NCI-H2227 (cell line): ENCODE data around the gene MAP3K6.
A peak's percentile ranks its signal among the peaks of the same experiment; 100 is the strongest.

ENCODE experiments used
- DNase-seq: peaks from one replicate; lab custom pipeline; 2025; ENCODE audit not compliant: unreplicated experiment; lab: John Stamatoyannopoulos, UW

MAP3K6 gene

GRCh38 chr1:27379564-27380122, 12.9 kb upstream of the MAP3K6 start:
- no peak for DNase-seq

DNA sequence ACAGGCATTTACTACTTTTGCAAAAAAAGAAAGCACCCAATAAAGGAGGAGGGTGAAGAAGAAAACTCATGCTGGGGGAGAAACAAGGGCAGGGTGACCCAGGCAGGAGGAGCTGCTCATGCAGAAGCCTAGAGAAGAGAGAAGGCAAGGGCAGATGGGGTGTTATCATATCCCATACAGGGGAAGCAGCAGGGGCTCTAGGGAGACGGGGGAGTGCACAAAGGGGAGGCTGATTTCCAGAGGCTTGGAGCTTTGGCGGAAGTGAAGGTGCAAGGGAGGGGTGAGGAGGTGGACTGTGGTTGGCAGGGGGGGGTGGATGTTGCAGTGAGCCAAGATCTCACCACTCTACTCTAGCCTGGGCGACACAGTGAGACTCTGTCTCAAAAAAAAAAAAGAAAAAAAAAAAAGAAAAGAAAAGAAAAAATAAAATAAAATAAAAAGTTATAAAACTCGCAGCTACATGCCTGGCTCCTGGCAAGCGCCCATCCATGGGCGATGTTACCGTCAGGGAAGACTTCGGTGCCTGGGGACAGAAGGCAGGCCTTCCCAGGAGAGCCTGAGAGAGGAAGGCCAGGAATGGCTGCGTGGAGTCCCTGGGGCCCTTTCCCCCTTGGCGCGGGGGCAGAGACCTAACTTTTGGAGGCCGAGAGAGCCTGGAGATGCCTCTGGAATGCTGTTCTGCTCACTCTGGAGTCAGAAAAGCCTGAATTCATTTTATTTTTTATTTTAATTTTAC, 11.2 kb upstream of the MAP3K6 start:
- DNase-seq, result no peak

DNA sequence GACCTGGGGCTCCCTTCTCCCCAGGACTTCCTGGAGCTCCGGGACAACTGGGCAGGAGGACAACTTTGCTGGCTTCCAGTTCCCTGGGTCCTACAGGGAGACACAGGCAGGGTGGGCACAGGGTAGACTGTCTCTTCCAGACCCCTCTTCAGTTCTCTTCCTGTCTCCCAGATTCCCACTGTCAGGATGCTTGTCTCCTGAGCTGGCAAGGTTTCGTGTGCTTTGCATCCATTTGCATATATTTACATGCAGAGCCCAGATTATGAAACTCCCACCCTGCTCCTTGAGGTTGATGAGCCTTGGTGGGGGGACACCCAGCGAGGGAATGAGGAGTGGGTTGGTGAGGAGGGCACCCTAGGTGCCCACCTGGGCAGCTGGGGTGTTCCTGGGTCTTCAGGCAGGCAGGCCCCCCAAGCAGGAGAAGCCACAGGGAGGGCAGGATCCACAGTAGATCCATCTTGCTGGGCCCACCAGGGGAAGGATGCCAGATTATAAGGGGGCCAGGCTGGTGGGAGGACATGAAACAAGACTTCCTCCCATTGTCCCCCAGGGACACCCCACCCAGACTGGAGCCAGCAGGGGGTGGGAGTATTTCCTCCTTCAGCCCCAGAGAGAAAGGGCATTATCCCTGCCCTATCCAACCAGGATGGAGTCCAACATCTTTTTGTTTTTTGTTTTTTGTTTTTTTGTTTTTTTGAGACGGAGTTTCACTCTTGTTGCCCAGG, 7.8 kb upstream of the MAP3K6 start, which contains the start of gene FCN3:
Gene FCN3 (minus strand): TSS at position 463 of the 725 bp plus-strand sequence. CDS start 6 bp downstream, at position 457.
- DNase-seq, result no peak

DNA sequence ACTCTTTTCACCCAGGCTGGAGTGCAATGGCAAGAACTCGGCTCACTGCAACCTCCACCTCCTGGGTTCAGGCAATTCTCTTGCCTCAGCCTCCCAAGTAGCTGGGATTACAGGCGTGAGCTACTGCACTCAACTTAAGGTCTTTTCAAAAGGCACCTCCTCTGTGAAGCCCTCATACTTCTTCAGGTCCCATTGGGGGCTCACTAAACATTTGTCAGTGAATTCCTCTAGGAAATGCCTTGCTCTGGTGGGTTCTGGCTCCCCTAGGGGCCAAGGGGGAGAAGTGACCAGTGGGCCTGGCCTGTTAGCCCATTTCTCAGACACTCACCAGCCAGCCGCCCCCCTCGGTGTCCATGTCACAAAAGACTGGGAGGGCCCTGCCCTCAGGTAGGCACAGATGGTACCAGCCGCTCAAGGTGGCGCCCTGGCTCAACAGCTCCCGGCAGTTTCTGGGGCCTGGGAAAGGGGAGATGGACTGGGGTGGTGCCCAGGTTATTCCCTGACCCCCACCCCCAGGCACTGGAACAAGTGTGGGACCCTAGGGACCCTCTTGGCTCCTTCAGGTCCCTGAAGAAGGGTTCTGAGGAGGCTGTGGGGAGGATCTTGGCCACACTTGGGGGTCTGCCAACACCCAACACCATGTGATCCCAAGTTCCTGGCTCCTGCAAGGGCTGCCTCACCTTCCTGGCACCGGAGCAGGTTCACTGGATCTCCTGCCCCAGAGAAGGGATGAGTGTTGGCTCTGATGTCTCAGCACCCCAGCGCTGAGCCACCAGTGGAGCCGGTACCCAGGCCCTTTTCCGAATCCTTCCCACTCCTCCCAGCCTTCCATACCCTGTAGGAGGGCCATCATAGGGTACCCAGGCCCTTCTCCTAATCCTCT, 6.3 kb upstream of the MAP3K6 start:
- DNase-seq, result no peak

- DNase-seq, result no peak
Observed at GRCh38 chr1:27372022-27372807, 5.5 kb upstream of the MAP3K6 start.

DNA sequence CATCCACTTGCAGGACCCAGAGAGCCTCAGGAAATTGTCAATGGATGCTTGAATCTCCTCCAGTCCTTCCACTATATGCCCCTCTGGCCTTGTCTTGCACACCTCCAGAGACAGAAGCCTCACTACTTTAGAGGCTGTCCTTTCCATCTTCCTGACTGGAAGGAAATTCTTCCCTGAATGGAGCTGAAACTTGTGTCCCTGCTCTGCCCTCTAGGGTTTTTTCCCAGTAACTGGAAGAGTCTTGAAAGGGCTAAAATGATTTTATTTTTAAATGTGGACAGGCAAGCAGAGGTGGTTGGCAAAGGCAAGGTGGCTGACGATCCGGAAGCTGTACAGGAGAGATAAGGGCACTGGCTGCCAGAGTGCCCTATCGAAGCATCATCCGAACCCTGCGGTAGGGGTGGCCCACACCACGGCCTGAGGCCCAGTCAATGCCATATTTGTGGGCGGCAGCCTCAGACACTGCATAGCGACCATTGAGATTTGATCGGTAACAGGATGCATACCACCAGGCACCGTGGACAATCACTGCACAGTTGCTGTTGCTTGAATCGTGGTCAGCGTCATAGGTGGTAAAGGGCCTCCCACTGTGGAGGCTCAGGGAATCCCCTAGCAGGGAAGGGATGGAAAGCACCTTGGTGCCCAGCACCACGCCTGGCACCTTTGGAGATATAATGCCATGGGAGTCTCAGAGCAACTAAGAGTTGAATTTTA, 2.3 kb upstream of the MAP3K6 start:
- peak; percentile 21 for DNase-seq

- no peak for DNase-seq
Observed at GRCh38 chr1:27367160-27367650, 444 bp upstream of the MAP3K6 start.

GRCh38 chr1:27366113-27366410, 699 bp downstream of the MAP3K6 start:
- peak; percentile 91 for DNase-seq

GRCh38 chr1:27365372-27366112, 1.2 kb downstream of the MAP3K6 start:
- peak; percentile 92 for DNase-seq

DNA sequence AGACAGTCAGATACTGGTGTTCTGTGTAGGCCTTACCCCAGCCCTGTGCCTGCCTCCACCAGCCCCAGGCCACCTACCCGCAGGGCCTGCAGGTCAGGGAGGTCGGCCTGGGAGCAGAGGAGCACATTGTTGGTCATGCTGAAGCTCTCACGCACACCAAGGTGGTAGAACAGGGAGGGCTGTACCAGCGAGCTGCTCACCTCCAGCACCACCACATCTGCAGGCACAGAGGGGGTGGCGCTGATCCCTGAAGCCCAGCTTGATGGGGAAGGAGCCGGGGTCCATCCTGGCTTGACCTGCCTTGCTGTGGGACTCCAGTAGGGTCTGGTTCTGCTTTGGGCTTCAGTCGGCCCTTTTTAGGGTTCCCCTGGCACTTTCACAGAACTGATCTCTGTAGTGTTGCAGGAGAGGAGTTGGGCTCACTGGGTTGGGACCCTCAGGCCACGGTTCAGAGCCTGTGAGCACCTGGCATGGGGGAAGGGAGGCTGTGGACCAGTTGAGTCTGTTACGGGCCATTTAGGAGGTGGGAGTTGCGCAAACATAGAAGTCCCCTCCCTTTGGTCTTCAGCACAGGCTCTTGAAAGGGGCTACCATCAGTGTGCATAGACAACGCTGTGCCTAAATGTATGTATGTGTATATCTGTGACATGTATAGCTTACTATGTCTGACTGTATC, 1.9 kb downstream of the MAP3K6 start:
- DNase-seq, result no peak

- no peak for DNase-seq
Observed at GRCh38 chr1:27363766-27364695, 2.7 kb downstream of the MAP3K6 start.

- no peak for DNase-seq
Observed at GRCh38 chr1:27361553-27361952, 5.2 kb downstream of the MAP3K6 start.

- no peak for DNase-seq
Observed at GRCh38 chr1:27361044-27361402, 5.7 kb downstream of the MAP3K6 start.

DNA sequence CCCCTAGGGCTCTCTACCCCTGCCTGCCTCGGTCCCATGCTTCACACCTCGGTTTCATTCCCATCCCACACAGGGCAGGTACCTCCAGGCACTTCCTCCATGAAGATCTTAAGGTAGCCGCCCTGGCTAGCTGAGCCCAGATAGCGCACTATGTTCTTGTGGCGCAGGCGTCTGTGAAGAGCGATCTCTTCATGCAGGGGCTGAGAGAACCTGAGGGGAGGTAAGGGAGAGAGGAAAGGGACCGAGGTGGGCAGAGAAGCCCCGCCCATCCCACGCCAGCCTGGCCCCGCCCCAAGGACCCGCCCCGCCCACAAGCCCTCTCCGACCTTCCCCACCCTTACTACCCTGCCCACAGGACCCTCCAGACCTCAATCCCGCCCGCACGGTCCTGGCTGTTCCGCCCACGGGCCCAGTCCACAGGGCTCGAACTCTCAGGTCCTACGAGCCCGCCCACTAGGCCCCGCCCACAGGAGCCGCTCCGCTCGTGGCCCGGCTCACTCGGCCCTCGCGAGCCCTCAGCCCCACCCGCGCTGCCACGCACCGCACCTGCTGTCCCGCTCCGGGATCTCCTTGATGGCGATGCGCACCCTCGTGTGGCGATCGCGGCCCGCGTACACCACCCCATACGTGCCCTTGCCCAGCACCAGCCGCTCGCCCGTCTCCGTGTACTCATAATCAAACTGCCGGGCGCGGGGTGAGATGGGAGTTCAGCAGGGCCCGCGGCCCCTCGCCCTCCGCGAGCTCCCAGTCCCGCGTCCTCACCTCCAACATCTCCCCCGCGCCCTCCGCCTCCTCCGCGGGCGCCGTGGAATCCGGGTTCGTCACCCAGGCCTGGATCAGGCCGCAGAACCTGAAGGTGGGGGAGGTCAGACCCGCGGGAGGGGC, 6.4 kb downstream of the MAP3K6 start:
- DNase-seq, result no peak

GRCh38 chr1:27359822-27360158, 7.0 kb downstream of the MAP3K6 start:
- DNase-seq, result no peak

DNA sequence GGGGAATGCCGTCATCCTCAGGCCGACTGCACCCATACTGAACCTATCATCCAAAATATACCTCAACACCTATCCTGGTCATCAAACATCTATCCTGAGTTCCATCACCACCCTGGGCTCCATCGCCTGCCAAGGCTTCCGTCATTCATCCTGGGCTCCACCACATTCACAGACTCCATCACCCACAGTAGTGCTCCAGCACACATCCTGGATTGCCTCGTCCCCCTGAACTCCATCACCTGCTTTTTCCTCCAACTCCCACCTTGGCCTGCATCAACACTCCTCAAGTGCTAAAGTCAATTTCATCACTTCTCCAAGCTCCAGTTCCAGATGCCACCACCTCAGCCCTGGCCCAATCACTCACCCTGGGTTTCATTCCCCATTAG, 7.8 kb downstream of the MAP3K6 start:
- DNase-seq, result no peak
